HCT116 (cell line): Measurements from ENCODE around the gene TSPAN8. TPM values are rescaled to one million over a fixed set of nuclear protein-coding genes. Genes with fewer than 3 reads are reported as not detected.

Experiments
- ATAC-seq: fragments of 200-7000 bp; cut with Tn5 transposase; 2 replicates; pipeline ENCODE4 v1.9.1; 2020; ENCODE audit warnings: mild to moderate bottlenecking, moderate library complexity
- BruUV-seq: library from RNA; stranded (reverse); fragments of 400-500 nt; replicated peaks from 2 replicates; lab custom pipeline; 2021; lab: Mats Ljungman, UMichigan
- CTCF ChIA-PET: fragments of 300-600 bp; sonication (Branson Sonifier 250); formaldehyde crosslinking; loops from one replicate; lab custom pipeline; 2021; ENCODE audit warnings: antibody characterized with exemption; lab: Charles Lee
- POLR2A ChIA-PET: fragments of 300-600, 350-600 bp; sonication (Branson Sonifier 250); formaldehyde crosslinking; loops from one replicate; lab custom pipeline; 2021; ENCODE audit warnings: antibody characterized with exemption; lab: Charles Lee
- RAD21 ChIA-PET, 2 experiments: fragments of 300-600 bp; sonication (Branson Sonifier 250); formaldehyde crosslinking; loops; one replicate each; lab custom pipeline; 2023; ENCODE audit warnings: low total read pairs in 2 of 2; ENCODE audit not compliant: uncharacterized antibody in 2 of 2, unreplicated experiment in 2 of 2, low non-redundant PET in 1 of 2; lab: Charles Lee
- DNase-seq: peaks from one replicate; pipeline ENCODE4 v3.0.0-alpha.2; 2010; ENCODE audit warnings: low read depth, low spot score
- H2AFZ ChIP-seq: fragments of 200-600 bp; shearing (Covaris generic), sonication (generic); 2 replicates; pipeline ENCODE4 v1.6.1; 2017; ENCODE audit warnings: low read depth, mixed run types, mixed read lengths, antibody characterized with exemption, low read length; ENCODE audit not compliant: poor library complexity, severe bottlenecking
- H3K27ac ChIP-seq: 2 replicates; pipeline ENCODE4 v1.5.1; 2012; ENCODE audit warnings: low read depth, low read length
- H3K27me3 ChIP-seq: fragments of 200-600 bp; sonication (generic); 2 replicates; pipeline ENCODE4 v1.6.1; 2016; ENCODE audit warnings: mixed run types, low read length, mixed read lengths; ENCODE audit not compliant: insufficient read depth
- H3K36me3 ChIP-seq, 2 experiments: fragments of 200-500 bp in 1 of 2; fragments of 200-600 bp in 1 of 2; sonication (Bioruptor generic) in 1 of 2; sonication (generic) in 1 of 2; 2 replicates each; pipeline versions ENCODE4 v1.5.1 to v1.6.1; 2014 to 2016; ENCODE audit warnings: low read length in 2 of 2, inconsistent platforms in 1 of 2, mixed read lengths in 1 of 2, mixed run types in 1 of 2; ENCODE audit not compliant: insufficient read depth in 2 of 2, control insufficient read depth in 1 of 2
- H3K4me1 ChIP-seq, 2 experiments: fragments of 200-600 bp in 1 of 2; sonication (generic) in 1 of 2; 2 replicates each; pipeline versions ENCODE4 v1.5.1 to v1.6.1; 2012 to 2017; ENCODE audit warnings: low read length in 2 of 2, inconsistent platforms in 1 of 2, mild to moderate bottlenecking in 1 of 2, mixed read lengths in 1 of 2, mixed run types in 1 of 2, moderate library complexity in 1 of 2; ENCODE audit not compliant: insufficient read depth in 2 of 2, control insufficient read depth in 1 of 2
- H3K4me2 ChIP-seq: fragments of 200-600 bp; sonication (generic); 2 replicates; pipeline ENCODE4 v1.6.1; 2017; ENCODE audit warnings: mixed run types, low read length, mixed read lengths
- H3K4me3 ChIP-seq, 2 experiments: fragments of 200-600 bp in 1 of 2; sonication (generic) in 1 of 2; replicated peaks in 1 of 2; 2 replicates each; pipeline ENCODE4 v1.5.1; 2011 to 2016; ENCODE audit warnings: low read length in 2 of 2, control low read depth in 1 of 2, low read depth in 1 of 2, mild to moderate bottlenecking in 1 of 2, mixed read lengths in 1 of 2, mixed run types in 1 of 2
- H3K79me2 ChIP-seq: fragments of 200-600 bp; sonication (generic); 2 replicates; pipeline ENCODE4 v1.6.1; 2017; ENCODE audit warnings: mild to moderate bottlenecking, mixed run types, low read length, moderate library complexity, mixed read lengths; ENCODE audit not compliant: insufficient read depth
- H3K9ac ChIP-seq: fragments of 200-600 bp; sonication (generic); 2 replicates; pipeline ENCODE4 v1.6.1; 2016; ENCODE audit warnings: low read length, mixed read lengths
- H3K9me2 ChIP-seq: fragments of 200-600 bp; sonication (generic), shearing (Covaris generic); 2 replicates; pipeline ENCODE4 v1.6.1; 2017; ENCODE audit warnings: mixed run types, mild to moderate bottlenecking, moderate library complexity; ENCODE audit not compliant: insufficient read depth
- H3K9me3 ChIP-seq, 2 experiments: fragments of 200-500 bp in 1 of 2; fragments of 200-600 bp in 1 of 2; sonication (Bioruptor generic) in 1 of 2; sonication (generic) in 1 of 2; 2 replicates each; pipeline ENCODE4 v1.6.1; 2014 to 2017; ENCODE audit warnings: low read length in 2 of 2, mixed read lengths in 2 of 2, inconsistent platforms in 1 of 2, low read depth in 1 of 2, mild to moderate bottlenecking in 1 of 2, mixed run types in 1 of 2, moderate library complexity in 1 of 2; ENCODE audit not compliant: control insufficient read depth in 1 of 2, insufficient read depth in 1 of 2
- H4K20me1 ChIP-seq: fragments of 200-600 bp; sonication (generic), shearing (Covaris generic); 2 replicates; pipeline ENCODE4 v1.6.1; 2017; ENCODE audit warnings: mixed run types, mild to moderate bottlenecking, moderate library complexity; ENCODE audit not compliant: insufficient read depth
- ATF3 ChIP-seq: IDR thresholded peaks from 2 replicates; pipeline ENCODE4 v1.6.1; 2012
- CBX3 ChIP-seq: IDR thresholded peaks from 2 replicates; pipeline ENCODE4 v1.6.1; 2012; ENCODE audit warnings: low read depth
- CTCF ChIP-seq, 3 experiments: fragments of 200-600 bp in 1 of 3; sonication (generic) in 1 of 3; IDR thresholded peaks in 2 of 3; conservative IDR thresholded peaks in 1 of 3; 2 replicates each; pipeline ENCODE4 v1.5.1; 2012 to 2017; ENCODE audit warnings: low read depth in 2 of 3, low read length in 2 of 3, antibody characterized with exemption in 1 of 3, borderline replicate concordance in 1 of 3, control low read depth in 1 of 3, mild to moderate bottlenecking in 1 of 3, mixed read lengths in 1 of 3, mixed run types in 1 of 3, moderate library complexity in 1 of 3; ENCODE audit not compliant: insufficient read depth in 1 of 3
- ELF1 ChIP-seq: IDR thresholded peaks from 2 replicates; pipeline ENCODE4 v1.6.1; 2012; ENCODE audit warnings: low read depth, borderline replicate concordance
- EZH2 ChIP-seq: fragments of 200-600 bp; sonication (generic); IDR thresholded peaks from 2 replicates; pipeline ENCODE4 v1.6.1; 2017; ENCODE audit warnings: antibody characterized with exemption, mixed run types
- FOSL1 ChIP-seq: IDR thresholded peaks from 2 replicates; pipeline ENCODE4 v1.6.1; 2012; ENCODE audit warnings: low read depth
- POLR2A ChIP-seq: IDR thresholded peaks from 2 replicates; pipeline ENCODE4 v1.7.0; 2011; ENCODE audit warnings: borderline replicate concordance; ENCODE audit not compliant: insufficient read depth, insufficient read length; ENCODE audit errors: extremely low read depth
- POLR2AphosphoS5 ChIP-seq: IDR thresholded peaks from 2 replicates; pipeline ENCODE4 v1.6.1; 2011; ENCODE audit warnings: mild to moderate bottlenecking, low read depth, low read length, moderate library complexity
- RAD21 ChIP-seq: IDR thresholded peaks from 2 replicates; pipeline ENCODE4 v1.6.1; 2012; ENCODE audit warnings: low read depth, mild to moderate bottlenecking
- SIN3A ChIP-seq: IDR thresholded peaks from 2 replicates; pipeline ENCODE4 v1.6.1; 2012; ENCODE audit warnings: low read depth
- TCF7L2 ChIP-seq: IDR thresholded peaks from 2 replicates; pipeline ENCODE4 v1.7.0; 2011; ENCODE audit warnings: borderline replicate concordance, inconsistent platforms; ENCODE audit not compliant: insufficient read depth, insufficient read length; ENCODE audit errors: extremely low read depth
- ZNF274 ChIP-seq: fragments of 200-500 bp; sonication (Bioruptor generic); IDR thresholded peaks from 2 replicates; pipeline ENCODE4 v1.6.1; 2014; ENCODE audit warnings: mild to moderate bottlenecking, low read depth, low read length, inconsistent platforms
- intact Hi-C: fragments of 100-400 bp; cut with micrococcal nuclease; formaldehyde crosslinking; loops from 2 replicates; pipeline ENCODE4 v1.10.0; 2022
- total RNA-seq: library from RNA; stranded (reverse); gene quantifications from one replicate; pipeline ENCODE4 v1.2.1, GENCODE V29; 2021; ENCODE audit not compliant: unreplicated experiment

TSPAN8 gene
- total RNA-seq, 1 experiment from 2014 or later = 0.76 TPM

- Histone ChIP-seq H3K4me2 (no peak overlapping the region), H3K79me2 (no peaks in the 10 kb centered on the region), H2AFZ (no peak overlapping the region)
- ATAC-seq (no peak), DNase-seq (no peak)
- RAD21 ChIA-PET = no interaction called here
- TF ChIP-seq ELF1 = no peak
- TF ChIP-seq TCF7L2 = no peak
- no peak for TF ChIP-seq RAD21
- no peak for TF ChIP-seq CBX3
- TF ChIP-seq ZNF274 = no peak
- no peak for TF ChIP-seq POLR2A
- TF ChIP-seq, all 23 proteins: peak for 0
- H3K36me3 ChIP-seq = no peaks in the 10 kb centered on the region
- no peaks in the 10 kb centered on the region for H4K20me1 ChIP-seq
- H3K9me2 ChIP-seq = no peaks in the 10 kb centered on the region
- no peaks in the 10 kb centered on the region for H3K9me3 ChIP-seq
- no peaks in the 10 kb centered on the region for H3K4me1 ChIP-seq
- BruUV-seq = no TSS peak
- no peak overlapping the region for H3K27ac ChIP-seq
- intact Hi-C loops = no loop called here
- ChIA-PET CTCF (no interaction called here), POLR2A (no interaction called here)
- no peaks in the 10 kb centered on the region for H3K27me3 ChIP-seq
- no peak overlapping the region for H3K4me3 ChIP-seq
- H3K9ac ChIP-seq = no peak overlapping the region
Observed at GRCh38 chr12:71144682-71145081, 13.1 kb downstream of the TSPAN8 start.

- Histone ChIP-seq H3K36me3 (no peaks in the 10 kb centered on the region), H3K4me3 (no peak overlapping the region), H3K4me2 (no peak overlapping the region), H3K27ac (no peak overlapping the region), H3K9ac (no peak overlapping the region), H3K27me3 (no peaks in the 10 kb centered on the region), H4K20me1 (no peaks in the 10 kb centered on the region), H3K4me1 (no peaks in the 10 kb centered on the region), H3K9me2 (no peaks in the 10 kb centered on the region), H3K9me3 (no peaks in the 10 kb centered on the region), H2AFZ (no peak overlapping the region), H3K79me2 (no peaks in the 10 kb centered on the region)
- ChIA-PET RAD21 (no interaction called here), CTCF (no interaction called here), POLR2A (no interaction called here)
- ATAC-seq (no peak), DNase-seq (no peak)
- BruUV-seq = no TSS peak
- intact Hi-C loops = no loop called here
- TF ChIP-seq EZH2 (no peak), CTCF (IDR thresholded peaks at IDR 0.05 in 2 of 3, conservative IDR thresholded peaks at IDR 0.05 in 1 of 3; ENCODE audit: borderline replicate concordance in 1 of 3, insufficient read depth in 1 of 3, low read depth in 2 of 3, low read length in 2 of 3) (no peak), ZNF274 (no peak), ELF1 (no peak), CBX3 (no peak), ATF3 (no peak), FOSL1 (no peak), POLR2AphosphoS5 (no peak), SIN3A (no peak)
Observed at GRCh38 chr12:71142956-71143355, 14.8 kb downstream of the TSPAN8 start.
